ENCODE results near the gene RSRC1. TPM values are rescaled to one million over a fixed set of nuclear protein-coding genes. Genes with fewer than 3 reads are reported as not detected.

RSRC1 gene
- total RNA-seq, 3 donors from 2014 or later = 26.6 to 41.9 (median 29.9) TPM

DNA sequence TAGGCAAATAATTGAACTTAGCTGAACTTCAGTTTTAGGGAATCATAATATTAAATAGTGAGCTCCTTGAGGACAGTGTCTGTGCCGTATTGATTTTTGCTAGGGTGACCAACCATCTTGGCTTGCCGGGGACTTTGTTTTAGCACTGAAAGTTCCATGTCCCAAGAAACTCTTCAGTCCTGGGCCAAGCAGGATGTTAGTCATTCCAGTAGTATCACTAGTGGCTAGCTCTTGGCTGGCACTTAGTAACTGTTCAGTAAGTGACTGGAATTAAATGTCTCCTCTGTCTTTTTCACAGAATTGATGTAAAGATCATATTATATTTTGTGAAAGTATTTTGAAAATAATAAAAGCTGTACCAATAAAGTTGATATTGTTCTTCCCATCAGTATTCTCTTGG lies 42.3 kb downstream of the RSRC1 start:
- ATAC-seq = no peak

GRCh38 chr3:158158969-158159368 lies 49.1 kb downstream of the RSRC1 start:
- Histone ChIP-seq H3K4me1 (ENCODE audit: low read depth) (no peaks in the 10 kb centered on the region), H3K4me3 (no peak overlapping the region), H3K9me3 (no peaks in the 10 kb centered on the region), H3K36me3 (ENCODE audit: low read depth) (no peaks in the 10 kb centered on the region)
- DNase-seq = no peak
- ATAC-seq = no peak
- TF ChIP-seq, protein P1, sequence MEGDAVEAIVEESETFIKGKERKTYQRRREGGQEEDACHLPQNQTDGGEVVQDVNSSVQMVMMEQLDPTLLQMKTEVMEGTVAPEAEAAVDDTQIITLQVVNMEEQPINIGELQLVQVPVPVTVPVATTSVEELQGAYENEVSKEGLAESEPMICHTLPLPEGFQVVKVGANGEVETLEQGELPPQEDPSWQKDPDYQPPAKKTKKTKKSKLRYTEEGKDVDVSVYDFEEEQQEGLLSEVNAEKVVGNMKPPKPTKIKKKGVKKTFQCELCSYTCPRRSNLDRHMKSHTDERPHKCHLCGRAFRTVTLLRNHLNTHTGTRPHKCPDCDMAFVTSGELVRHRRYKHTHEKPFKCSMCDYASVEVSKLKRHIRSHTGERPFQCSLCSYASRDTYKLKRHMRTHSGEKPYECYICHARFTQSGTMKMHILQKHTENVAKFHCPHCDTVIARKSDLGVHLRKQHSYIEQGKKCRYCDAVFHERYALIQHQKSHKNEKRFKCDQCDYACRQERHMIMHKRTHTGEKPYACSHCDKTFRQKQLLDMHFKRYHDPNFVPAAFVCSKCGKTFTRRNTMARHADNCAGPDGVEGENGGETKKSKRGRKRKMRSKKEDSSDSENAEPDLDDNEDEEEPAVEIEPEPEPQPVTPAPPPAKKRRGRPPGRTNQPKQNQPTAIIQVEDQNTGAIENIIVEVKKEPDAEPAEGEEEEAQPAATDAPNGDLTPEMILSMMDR (IDR thresholded peaks at IDR 0.05) = no peak
- intact Hi-C loops (cut with DNase I, micrococcal nuclease) = no loop called here

More for the DNA sequence above, 42.3 kb downstream of the RSRC1 start:
- no peaks in the 10 kb centered on the region for H3K36me3 ChIP-seq (ENCODE audit: low read depth)
- DNase-seq = no peak
- peaks cover 3% of the 10 kb centered on the region for H3K4me1 ChIP-seq (ENCODE audit: low read depth)
- intact Hi-C loops (cut with DNase I, micrococcal nuclease) = no loop called here
- no peaks in the 10 kb centered on the region for H3K9me3 ChIP-seq
- no peak overlapping the region for H3K4me3 ChIP-seq
- TF ChIP-seq, protein P1 (IDR thresholded peaks at IDR 0.05) = no peak

DNA sequence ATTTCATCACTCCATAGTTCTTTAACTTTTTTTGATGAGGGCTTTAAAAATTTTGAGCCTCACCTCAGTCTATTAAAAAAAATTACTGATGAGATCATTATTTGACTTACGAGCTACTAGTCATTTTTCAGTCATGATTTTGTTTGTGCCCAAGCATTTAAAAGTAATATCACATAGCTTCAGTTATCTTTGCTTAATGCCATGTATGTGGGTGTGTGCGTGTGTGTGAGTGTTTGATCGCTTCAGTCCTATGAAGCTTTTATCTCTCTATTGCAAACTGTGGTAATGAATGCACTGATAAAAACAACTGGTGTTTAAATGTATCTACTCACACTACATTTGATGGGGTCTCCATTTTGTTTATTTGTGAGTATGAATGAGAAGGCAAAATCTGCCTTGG lies 49.8 kb downstream of the RSRC1 start:
- intact Hi-C loops (cut with DNase I, micrococcal nuclease) = no loop called here

GRCh38 chr3:158160958-158161357 lies 51.1 kb downstream of the RSRC1 start:
- Histone ChIP-seq H3K9me3 (no peaks in the 10 kb centered on the region), H3K36me3 (ENCODE audit: low read depth) (no peaks in the 10 kb centered on the region), H3K4me3 (no peak overlapping the region), H3K4me1 (ENCODE audit: low read depth) (no peaks in the 10 kb centered on the region)
- ATAC-seq (no peak), DNase-seq (no peak)
- TF ChIP-seq, protein P1 (IDR thresholded peaks at IDR 0.05) = no peak
- intact Hi-C loops (cut with DNase I, micrococcal nuclease) = no loop called here

More for the DNA sequence above, 49.8 kb downstream of the RSRC1 start:
- DNase-seq (no peak), ATAC-seq (no peak)
- no peak overlapping the region for H3K4me3 ChIP-seq
- no peaks in the 10 kb centered on the region for H3K9me3 ChIP-seq
- H3K36me3 ChIP-seq (ENCODE audit: low read depth) = no peaks in the 10 kb centered on the region
- no peaks in the 10 kb centered on the region for H3K4me1 ChIP-seq (ENCODE audit: low read depth)
- TF ChIP-seq, protein P1 (IDR thresholded peaks at IDR 0.05) = no peak

DNA sequence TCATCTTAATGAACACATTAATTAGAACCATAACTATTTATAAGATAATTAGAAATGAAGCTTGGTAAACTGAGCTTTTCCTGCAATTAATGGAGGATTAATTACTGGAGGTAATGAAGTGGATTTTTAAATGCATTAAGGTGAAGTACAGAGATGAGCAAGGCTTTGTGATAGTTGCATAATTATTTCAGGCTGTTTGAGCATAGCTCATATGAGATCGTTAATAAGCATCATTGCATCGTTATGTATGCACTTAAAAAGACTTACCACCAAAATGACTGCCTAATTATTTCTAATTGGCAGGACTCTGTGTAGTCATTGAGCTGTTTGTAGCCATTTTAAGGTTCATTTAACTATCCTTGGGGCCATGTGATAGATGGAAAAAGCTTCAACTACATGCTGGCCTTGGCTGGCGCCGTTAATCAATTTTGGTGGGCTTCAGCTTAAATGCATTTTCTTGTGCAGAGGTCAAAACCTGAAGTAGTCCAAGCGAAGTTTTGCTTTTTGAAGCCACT lies 55.3 kb downstream of the RSRC1 start:
- intact Hi-C loops (cut with DNase I, micrococcal nuclease) = no loop called here
- Histone ChIP-seq H3K9me3 (no peaks in the 10 kb centered on the region), H3K36me3 (ENCODE audit: low read depth) (no peaks in the 10 kb centered on the region), H3K4me3 (no peak overlapping the region), H3K4me1 (ENCODE audit: low read depth) (peaks cover 7% of the 10 kb centered on the region)
- ATAC-seq (no peak), DNase-seq (no peak)
- TF ChIP-seq, protein P1 (IDR thresholded peaks at IDR 0.05) = no peak

- Histone ChIP-seq H3K36me3 (ENCODE audit: low read depth) (no peaks in the 10 kb centered on the region), H3K9me3 (no peaks in the 10 kb centered on the region), H3K4me1 (ENCODE audit: low read depth) (peaks cover 7% of the 10 kb centered on the region), H3K4me3 (no peak overlapping the region)
- TF ChIP-seq, protein P1 (IDR thresholded peaks at IDR 0.05) = no peak
- DNase-seq (no peak), ATAC-seq (no peak)
- intact Hi-C loops (cut with DNase I, micrococcal nuclease) = no loop called here
These were observed 55.8 kb downstream of the RSRC1 start for GRCh38 chr3:158165730-158166129.
